Subcutaneous abdominal adipose tissue (tissue), 5 donors: Measurements from ENCODE around the gene SMPDL3A.

Experiments used
- H3K27ac ChIP-seq: one replicate; pipeline ENCODE4 v1.7.0; 2013; ENCODE audit warnings: low read depth, mild to moderate bottlenecking, inconsistent platforms, low read length, moderate library complexity
- H3K27me3 ChIP-seq, 5 donors: one replicate each; pipeline ENCODE4 v1.7.0; 2013; ENCODE audit warnings: low read length in 5 of 5, inconsistent platforms in 1 of 5; ENCODE audit not compliant: control insufficient read depth in 5 of 5, insufficient read depth in 4 of 5
- H3K36me3 ChIP-seq, 5 donors: one replicate each; pipeline ENCODE4 v1.7.0; 2013; ENCODE audit warnings: low read length in 5 of 5; ENCODE audit not compliant: control insufficient read depth in 5 of 5, insufficient read depth in 5 of 5
- H3K4me1 ChIP-seq, 5 donors: one replicate each; pipeline ENCODE4 v1.7.0; 2013; ENCODE audit warnings: low read length in 5 of 5, mild to moderate bottlenecking in 3 of 5, moderate library complexity in 1 of 5; ENCODE audit not compliant: control insufficient read depth in 5 of 5, insufficient read depth in 5 of 5
- H3K4me3 ChIP-seq, 5 donors: one replicate each; pipeline ENCODE4 v1.7.0; 2013; ENCODE audit warnings: low read length in 5 of 5, low read depth in 1 of 5
- H3K9ac ChIP-seq, 5 donors: one replicate each; pipeline ENCODE4 v1.7.0; 2013; ENCODE audit warnings: low read length in 5 of 5, mild to moderate bottlenecking in 4 of 5, moderate library complexity in 3 of 5
- H3K9me3 ChIP-seq, 5 donors: one replicate each; pipeline ENCODE4 v1.7.0; 2013; ENCODE audit warnings: low read length in 5 of 5; ENCODE audit not compliant: control insufficient read depth in 5 of 5
- donor health status: healthy.
- donor health status: healthy.
- donor health status: healthy.
- donor health status: healthy.
- donor health status: healthy.

The SMPDL3A gene

DNA sequence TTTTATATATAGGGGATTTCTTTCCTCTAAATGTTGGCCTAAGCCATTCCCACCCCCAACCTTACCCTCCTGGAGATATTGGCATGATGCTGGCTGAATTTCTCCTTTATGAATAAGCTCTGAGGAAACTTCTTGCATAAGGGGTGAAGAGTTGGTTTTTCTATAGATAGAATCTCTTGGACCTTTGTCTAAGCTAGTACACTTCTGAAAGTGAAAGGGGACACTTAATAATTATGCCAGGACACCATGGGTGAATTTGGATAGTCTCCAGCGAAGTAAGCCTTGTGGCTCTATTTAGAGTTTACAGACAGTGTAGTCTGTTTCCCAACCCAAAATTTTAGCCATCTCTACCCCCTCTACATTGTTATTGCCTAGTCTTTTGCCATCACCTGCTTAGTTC is 36.6 kb upstream of the SMPDL3A start:
- Histone ChIP-seq H3K27me3 (no peaks in the 10 kb centered on the region), H3K9me3 (no peaks in the 10 kb centered on the region), H3K27ac (no peak overlapping the region), H3K9ac (no peak overlapping the region), H3K4me3 (no peak overlapping the region), H3K36me3 (no peaks in the 10 kb centered on the region), H3K4me1 (peaks cover 0 to 5% (median 0%) of the 10 kb centered on the region in 5 donors)

DNA sequence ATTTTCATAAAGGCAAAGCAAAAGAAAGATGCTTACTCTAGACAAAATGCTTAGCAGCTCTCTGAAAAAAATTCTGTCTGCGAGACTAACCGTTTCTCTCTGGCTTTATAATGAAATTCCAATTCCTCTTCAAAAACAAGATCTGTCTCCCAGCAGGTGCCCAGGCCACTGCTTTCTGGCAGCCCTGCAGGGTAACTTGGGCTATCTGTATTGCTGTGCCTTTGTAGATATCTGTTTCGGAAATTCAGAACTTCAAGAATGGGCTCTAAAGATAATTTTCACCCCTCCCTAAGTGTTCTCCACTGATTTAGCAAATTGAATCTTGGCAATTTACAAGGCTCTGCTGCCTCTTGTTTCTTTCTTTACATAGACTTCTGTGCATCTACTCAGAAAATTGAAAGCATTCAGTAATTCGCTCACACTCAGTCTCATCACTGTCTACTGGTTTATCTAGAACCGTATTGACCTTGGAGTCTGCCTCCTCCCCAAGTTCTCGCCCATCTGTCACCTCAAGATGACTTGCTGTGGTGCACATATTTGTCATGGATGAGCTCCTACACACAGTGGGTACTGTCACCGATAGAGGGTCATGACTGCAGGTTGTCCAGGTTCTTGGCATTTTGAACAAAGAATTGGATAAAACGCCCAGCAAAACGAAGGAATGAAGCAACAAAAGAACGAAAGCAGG is 35.9 kb upstream of the SMPDL3A start:
- Histone ChIP-seq H3K27me3 (no peaks in the 10 kb centered on the region), H3K9ac (no peak overlapping the region), H3K9me3 (no peaks in the 10 kb centered on the region), H3K4me1 (peaks cover 0 to 5% (median 0%) of the 10 kb centered on the region in 5 donors), H3K4me3 (no peak overlapping the region), H3K27ac (no peak overlapping the region), H3K36me3 (no peaks in the 10 kb centered on the region)

DNA sequence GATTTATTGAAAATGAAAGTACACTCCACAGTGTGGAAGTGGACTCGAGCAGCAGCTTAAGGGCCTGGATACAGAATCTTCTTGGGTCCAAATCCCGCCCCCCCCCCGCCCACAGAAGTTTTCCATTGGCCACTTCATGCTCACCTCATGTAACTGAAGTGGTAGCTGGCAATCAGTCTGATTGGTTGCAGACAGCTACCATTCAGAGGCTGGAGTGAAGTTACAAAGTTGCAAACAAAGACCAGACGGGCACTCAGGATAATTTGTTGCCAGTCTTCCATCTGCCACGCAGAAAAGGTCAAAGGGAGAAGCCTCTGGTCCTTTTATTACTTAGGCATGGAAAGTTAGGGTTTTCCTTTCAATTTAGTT is 35.4 kb upstream of the SMPDL3A start:
- Histone ChIP-seq H3K4me1 (peaks cover 0 to 5% (median 0%) of the 10 kb centered on the region in 5 donors), H3K27me3 (no peaks in the 10 kb centered on the region), H3K9me3 (no peaks in the 10 kb centered on the region), H3K36me3 (no peaks in the 10 kb centered on the region), H3K9ac (no peak overlapping the region), H3K4me3 (peak overlapping the region in 3 of 5 donors; percentile 12 to 48 (median 32)), H3K27ac (no peak overlapping the region)

DNA sequence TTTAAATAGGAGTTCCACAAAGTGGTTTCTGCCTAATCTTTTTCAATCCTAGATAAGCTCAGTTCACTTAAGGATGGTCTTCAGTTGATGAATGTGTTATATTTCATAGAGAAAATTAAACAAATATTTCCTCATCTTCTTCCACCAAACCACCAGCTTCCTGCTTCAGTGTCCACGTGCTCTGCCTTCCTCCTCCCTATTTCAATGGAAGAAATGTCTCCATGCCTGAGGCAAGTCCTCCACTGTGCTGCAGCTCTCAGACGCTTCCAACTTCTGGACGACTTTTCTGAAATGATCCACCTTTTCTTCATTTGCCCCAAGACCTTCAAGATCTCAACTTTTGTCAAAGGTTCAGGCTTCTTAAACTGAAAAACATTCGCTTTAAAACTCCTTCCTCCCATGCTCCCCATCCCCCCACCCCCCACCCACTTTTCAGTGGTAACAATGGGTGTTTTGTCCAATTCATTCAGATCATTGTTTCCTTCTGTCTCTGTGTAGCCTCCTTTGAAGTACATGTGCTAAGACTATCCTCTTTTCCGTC is 34.8 kb upstream of the SMPDL3A start:
- H3K4me3 ChIP-seq, result no peak overlapping the region
- H3K36me3 ChIP-seq, result no peaks in the 10 kb centered on the region
- no peaks in the 10 kb centered on the region for H3K27me3 ChIP-seq
- no peak overlapping the region for H3K9ac ChIP-seq
- peaks cover 0 to 5% (median 0%) of the 10 kb centered on the region in 5 donors for H3K4me1 ChIP-seq
- H3K27ac ChIP-seq, result no peak overlapping the region
- no peaks in the 10 kb centered on the region for H3K9me3 ChIP-seq

DNA sequence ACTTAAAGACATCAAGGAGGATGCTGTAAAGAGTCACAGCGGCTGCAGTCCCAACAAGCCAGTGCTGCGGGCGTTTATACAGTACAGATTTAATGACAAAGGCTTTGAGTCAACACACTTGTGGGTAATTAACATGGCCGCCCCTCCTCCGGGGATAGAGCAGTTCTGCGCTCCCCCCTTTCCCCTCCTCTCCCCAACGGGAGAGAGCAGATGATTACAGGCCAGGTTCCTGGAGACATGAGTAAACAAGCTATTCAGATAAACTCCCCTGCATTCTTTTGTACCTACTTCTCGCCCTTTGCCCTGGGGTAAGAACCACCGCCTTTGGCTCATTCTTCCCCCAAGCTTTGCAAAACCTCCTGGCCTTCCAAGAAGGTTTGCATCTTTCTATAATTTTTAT is 33.2 kb upstream of the SMPDL3A start:
- Histone ChIP-seq H3K4me1 (peaks cover 0 to 5% (median 0%) of the 10 kb centered on the region in 5 donors), H3K36me3 (no peaks in the 10 kb centered on the region), H3K4me3 (no peak overlapping the region), H3K9ac (no peak overlapping the region), H3K27me3 (no peaks in the 10 kb centered on the region), H3K27ac (no peak overlapping the region), H3K9me3 (no peaks in the 10 kb centered on the region)

DNA sequence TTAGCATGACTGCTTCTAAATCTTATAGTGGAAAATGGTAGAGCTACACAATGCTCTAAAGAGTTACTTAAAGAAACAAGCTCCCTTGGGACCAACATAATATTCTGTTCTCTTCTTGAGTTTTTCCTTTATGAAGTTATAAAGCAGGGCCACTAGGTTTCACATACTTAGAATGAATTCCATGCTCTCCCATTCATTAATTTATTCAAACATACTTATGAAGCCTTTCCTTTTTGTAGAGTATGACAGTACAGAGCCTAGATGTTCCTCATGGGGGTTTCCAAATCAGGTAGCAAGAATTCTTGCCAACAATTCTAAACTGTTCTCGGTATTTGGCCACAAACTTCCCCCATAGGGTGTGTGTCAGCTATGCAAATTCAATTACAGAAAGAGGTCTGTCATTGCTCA is 30.1 kb upstream of the SMPDL3A start:
- H3K36me3 ChIP-seq, result no peaks in the 10 kb centered on the region
- H3K27me3 ChIP-seq, result no peaks in the 10 kb centered on the region
- H3K4me3 ChIP-seq, result no peak overlapping the region
- H3K4me1 ChIP-seq, result peaks cover 0 to 4% (median 0%) of the 10 kb centered on the region in 5 donors
- no peak overlapping the region for H3K27ac ChIP-seq
- no peak overlapping the region for H3K9ac ChIP-seq
- H3K9me3 ChIP-seq, result no peaks in the 10 kb centered on the region

DNA sequence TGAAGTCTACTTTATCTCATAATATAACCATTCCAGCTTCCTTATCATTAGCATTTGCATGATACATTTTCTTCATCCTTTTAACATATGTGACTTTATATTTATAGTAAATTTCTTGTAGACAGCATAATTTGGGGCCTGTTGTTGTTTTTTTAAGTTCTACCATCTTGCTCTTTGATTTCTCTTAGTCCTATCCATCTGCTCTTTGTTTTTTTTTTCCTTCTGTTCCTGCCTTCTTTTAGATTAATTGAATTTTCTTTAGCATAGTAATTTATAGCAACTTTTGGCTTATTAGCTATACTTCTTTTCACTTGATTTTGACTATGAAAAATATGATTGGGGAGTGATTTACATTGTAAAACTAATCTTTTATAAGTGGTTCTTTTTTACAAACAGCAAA is 28.7 kb upstream of the SMPDL3A start:
- Histone ChIP-seq H3K9me3 (no peaks in the 10 kb centered on the region), H3K36me3 (no peaks in the 10 kb centered on the region), H3K27ac (no peak overlapping the region), H3K4me1 (no peaks in the 10 kb centered on the region), H3K9ac (no peak overlapping the region), H3K4me3 (no peak overlapping the region), H3K27me3 (no peaks in the 10 kb centered on the region)

DNA sequence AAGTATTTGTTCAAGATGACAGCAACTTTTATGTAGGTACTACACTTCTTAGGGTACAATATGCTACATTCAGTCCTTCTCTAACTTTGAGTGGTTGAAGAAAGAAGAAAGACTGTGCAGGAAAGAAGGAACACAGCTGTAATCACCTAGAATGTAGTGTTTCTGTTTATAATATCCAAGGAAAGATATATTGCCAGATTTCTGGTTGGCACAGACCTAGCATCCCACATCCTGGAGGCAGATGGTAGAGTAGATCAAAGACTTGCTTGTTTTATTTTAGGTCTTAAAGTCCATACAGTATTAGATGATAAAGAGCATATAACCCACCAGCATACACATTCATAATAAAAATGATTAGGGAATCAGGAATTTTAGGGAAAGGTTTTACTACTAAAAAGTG is 22.8 kb upstream of the SMPDL3A start:
- Histone ChIP-seq H3K4me1 (no peaks in the 10 kb centered on the region), H3K27me3 (no peaks in the 10 kb centered on the region), H3K4me3 (no peak overlapping the region), H3K27ac (no peak overlapping the region), H3K9me3 (no peaks in the 10 kb centered on the region), H3K9ac (no peak overlapping the region), H3K36me3 (no peaks in the 10 kb centered on the region)

DNA sequence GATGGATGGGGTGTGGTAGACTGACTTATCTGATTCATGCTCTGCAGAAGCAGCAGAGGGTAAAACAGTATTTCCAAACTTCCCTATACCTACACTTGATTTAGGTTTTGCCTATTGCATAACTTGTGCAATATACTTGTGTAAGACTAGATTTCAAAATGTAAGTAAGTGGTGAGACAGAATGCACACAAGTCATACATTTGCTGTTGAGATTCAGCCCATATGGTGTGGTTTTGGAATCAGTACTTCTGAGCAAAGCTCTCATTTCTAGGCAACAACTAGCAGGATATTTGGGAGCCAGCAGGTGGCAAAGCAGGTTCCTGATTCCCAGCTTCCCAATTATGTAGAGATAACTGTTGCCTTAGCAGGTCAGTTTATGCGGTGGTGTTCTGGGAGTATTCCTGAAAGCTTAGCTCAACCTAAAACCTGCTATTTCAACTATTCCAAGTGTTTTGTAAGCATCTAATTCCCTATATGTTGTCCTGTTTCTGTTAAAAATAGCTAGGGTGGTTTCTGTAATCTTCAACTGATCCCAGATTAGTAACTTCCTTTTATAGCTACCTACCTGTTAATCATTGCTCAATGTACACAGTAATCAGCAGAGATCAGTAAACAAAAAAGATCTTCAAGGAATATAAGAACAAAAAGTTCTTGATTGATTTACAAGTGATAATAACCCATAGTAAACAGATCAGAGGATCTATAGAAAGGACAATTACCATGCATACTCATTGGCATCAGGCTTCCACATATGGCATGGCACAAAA is 18.0 kb upstream of the SMPDL3A start:
- Histone ChIP-seq H3K4me1 (no peaks in the 10 kb centered on the region), H3K4me3 (no peak overlapping the region), H3K27ac (no peak overlapping the region), H3K36me3 (no peaks in the 10 kb centered on the region), H3K9me3 (no peaks in the 10 kb centered on the region), H3K27me3 (no peaks in the 10 kb centered on the region), H3K9ac (no peak overlapping the region)

DNA sequence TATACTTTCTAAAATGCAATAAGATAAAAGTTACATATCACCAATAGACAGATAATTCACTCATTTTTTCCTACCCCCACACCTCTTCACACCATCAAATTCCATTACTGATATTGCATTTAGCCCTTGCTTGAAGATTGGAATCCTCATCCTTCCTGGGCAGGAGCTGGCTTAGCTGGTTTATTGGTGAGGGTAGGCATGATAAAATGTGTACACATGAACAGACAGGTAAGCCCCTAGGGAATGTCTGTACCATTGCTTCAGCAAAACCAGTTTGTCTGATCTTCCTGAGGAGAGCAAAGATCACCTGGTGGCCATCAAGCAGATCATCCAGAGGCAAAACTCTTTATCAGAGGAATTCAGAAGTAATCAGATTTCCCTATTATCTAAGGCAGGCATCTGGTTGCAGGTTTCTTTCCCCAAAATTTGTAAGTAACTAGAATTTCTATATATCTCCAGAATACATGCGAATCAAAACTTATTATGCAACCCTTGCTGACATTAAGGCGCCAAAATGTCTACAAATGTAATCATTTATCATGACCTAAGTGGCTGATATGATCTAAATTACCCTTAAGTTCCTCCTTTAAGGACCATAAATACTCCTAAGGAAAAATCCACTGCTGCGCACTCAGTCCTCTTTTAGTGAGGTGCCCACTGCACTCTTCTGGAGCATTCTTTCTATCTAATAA is 16.2 kb upstream of the SMPDL3A start:
- H3K27me3 ChIP-seq, result no peaks in the 10 kb centered on the region
- H3K4me1 ChIP-seq, result no peaks in the 10 kb centered on the region
- H3K4me3 ChIP-seq, result no peak overlapping the region
- no peak overlapping the region for H3K9ac ChIP-seq
- no peak overlapping the region for H3K27ac ChIP-seq
- H3K9me3 ChIP-seq, result no peaks in the 10 kb centered on the region
- no peaks in the 10 kb centered on the region for H3K36me3 ChIP-seq
